HepG2 (cell line): Measurements from ENCODE around the gene AGBL3. TPM values are rescaled to one million over a fixed set of nuclear protein-coding genes. Genes with fewer than 3 reads are reported as not detected.

Experiments
- ARNT ChIP-seq: fragments of 450-650 bp; IDR thresholded peaks from 2 replicates; pipeline ENCODE4 v1.6.1; 2017
- CSRNP2 ChIP-seq: sonication (generic); formaldehyde crosslinking; conservative IDR thresholded peaks from 2 replicates; pipeline ENCODE4 v1.8.0; 2022; ENCODE audit warnings: low read depth, missing genetic modification reagents
- ELF3 ChIP-seq: IDR thresholded peaks from 2 replicates; pipeline ENCODE4 v1.6.1; 2016; ENCODE audit warnings: missing genetic modification reagents, missing compliant biosample characterization
- FUBP1 ChIP-seq: sonication (generic); formaldehyde crosslinking; IDR thresholded peaks from 2 replicates; pipeline ENCODE4 v1.5.1; 2020; ENCODE audit warnings: missing genetic modification reagents, mild to moderate bottlenecking, borderline replicate concordance
- IRF1 ChIP-seq: sonication (generic); formaldehyde crosslinking; IDR thresholded peaks from 2 replicates; pipeline ENCODE4 v1.4.0; 2020; ENCODE audit warnings: low read depth, mild to moderate bottlenecking, missing genetic modification reagents
- LRRFIP1 ChIP-seq: sonication (generic); formaldehyde crosslinking; conservative IDR thresholded peaks from 2 replicates; pipeline ENCODE4 v1.4.0; 2020; ENCODE audit warnings: missing genetic modification reagents
- MNT ChIP-seq: fragments of 450-650 bp; IDR thresholded peaks from 2 replicates; pipeline ENCODE4 v1.6.1; 2016
- NCOA2 ChIP-seq: sonication (generic); formaldehyde crosslinking; IDR thresholded peaks from 2 replicates; pipeline ENCODE4 v1.8.0; 2022; ENCODE audit warnings: inconsistent platforms
- PHF20 ChIP-seq: sonication (generic); formaldehyde crosslinking; IDR thresholded peaks from 2 replicates; pipeline ENCODE4 v1.5.0; 2020; ENCODE audit warnings: mild to moderate bottlenecking, missing genetic modification reagents
- SRSF1 ChIP-seq: fragments of 200-400 bp; formaldehyde crosslinking; optimal IDR thresholded peaks from 2 replicates; pipeline ENCODE3; 2017; ENCODE audit warnings: mild to moderate bottlenecking, low read depth, low read length, moderate library complexity
- ZBTB43 ChIP-seq: sonication (generic); formaldehyde crosslinking; conservative IDR thresholded peaks from 2 replicates; pipeline ENCODE4 v1.4.0; 2020; ENCODE audit warnings: missing genetic modification reagents
- ZNF382 ChIP-seq: sonication (generic); formaldehyde crosslinking; IDR thresholded peaks from 2 replicates; pipeline ENCODE4 v1.5.0; 2020; ENCODE audit warnings: missing genetic modification reagents, mild to moderate bottlenecking, borderline replicate concordance
- ZNF710 ChIP-seq: sonication (generic); formaldehyde crosslinking; IDR thresholded peaks from 2 replicates; pipeline ENCODE4 v1.5.0; 2020; ENCODE audit warnings: mild to moderate bottlenecking, missing genetic modification reagents, borderline replicate concordance
- ZNF720 ChIP-seq: sonication (generic); formaldehyde crosslinking; IDR thresholded peaks from 2 replicates; pipeline ENCODE4 v1.4.0; 2020; ENCODE audit warnings: missing genetic modification reagents
- ZNF772 ChIP-seq: sonication (generic); formaldehyde crosslinking; IDR thresholded peaks from 2 replicates; pipeline ENCODE4 v1.5.0; 2020; ENCODE audit warnings: mild to moderate bottlenecking, missing genetic modification reagents
- polyA plus RNA-seq, 8 experiments: library from polyadenylated mRNA; depleted of rRNA in 3 of 8; stranded (reverse) in 7 of 8; unstranded in 1 of 8; fragments of >200 nt; fragmentation: Illumina TruSeq in 4 of 8; extraction: Trizol in 4 of 8; gene quantifications; 2 replicates each; pipeline versions ENCODE4 v1.2.1 to v1.2.3, GENCODE V29; 2011 to 2016; ENCODE audit warnings: low read depth in 4 of 8, missing spikeins in 1 of 8, mixed read lengths in 1 of 8; ENCODE audit not compliant: insufficient read depth in 1 of 8
- total RNA-seq, 5 experiments: library from RNA; depleted of rRNA; stranded (reverse); fragments of >200 nt; fragmentation: Illumina TruSeq; extraction: Trizol; gene quantifications; 2 replicates each; pipeline ENCODE4 v1.2.3, GENCODE V29; 2016; ENCODE audit warnings: low read depth in 1 of 5

AGBL3 gene
- total and polyA plus RNA-seq, 2 of the 13 experiments (the other 11 are each of a cell fraction or from before 2014, with no cell fraction given): 2.2 to 7.2 TPM

GRCh38 chr7:134997214-134997885 is 11.0 kb downstream of the AGBL3 start (continued):
- TF ChIP-seq ZBTB43 (no peak), ARNT (no peak), NCOA2 (CRISPR knock-in tag) (peak; percentile 97), PHF20 (peak; percentile 52; the same call in 1 of the 2 replicates), ZNF720 (CRISPR knock-in tag) (no peak), FUBP1 (CRISPR knock-in tag) (no peak), ZNF772 (CRISPR knock-in tag) (peak; percentile 83; the same call in 1 of the 2 replicates), MNT (peak; percentile 53; the same call in 1 of the 2 replicates), IRF1 (CRISPR knock-in tag) (no peak), ZNF382 (CRISPR knock-in tag) (no peak), ELF3 (peak; percentile 69), CSRNP2 (CRISPR knock-in tag) (no peak), SRSF1 (no peak), ZNF710 (CRISPR knock-in tag) (peak; percentile 28; the same call in 1 of the 2 replicates), LRRFIP1 (CRISPR knock-in tag) (no peak)
